Hypothalamus (tissue), 51 donors: Measurements from ENCODE around the gene LRCH4.
"Not testable (repeated sequence)": the region's sequence is repeated elsewhere in the genome, so short reads cannot be mapped to it uniquely, and the experiment has no call there.

Experiments
- DNase-seq, 51 donors: peaks; one replicate each; lab custom pipeline; 2025; lab: John Stamatoyannopoulos, UW

The LRCH4 gene

DNA sequence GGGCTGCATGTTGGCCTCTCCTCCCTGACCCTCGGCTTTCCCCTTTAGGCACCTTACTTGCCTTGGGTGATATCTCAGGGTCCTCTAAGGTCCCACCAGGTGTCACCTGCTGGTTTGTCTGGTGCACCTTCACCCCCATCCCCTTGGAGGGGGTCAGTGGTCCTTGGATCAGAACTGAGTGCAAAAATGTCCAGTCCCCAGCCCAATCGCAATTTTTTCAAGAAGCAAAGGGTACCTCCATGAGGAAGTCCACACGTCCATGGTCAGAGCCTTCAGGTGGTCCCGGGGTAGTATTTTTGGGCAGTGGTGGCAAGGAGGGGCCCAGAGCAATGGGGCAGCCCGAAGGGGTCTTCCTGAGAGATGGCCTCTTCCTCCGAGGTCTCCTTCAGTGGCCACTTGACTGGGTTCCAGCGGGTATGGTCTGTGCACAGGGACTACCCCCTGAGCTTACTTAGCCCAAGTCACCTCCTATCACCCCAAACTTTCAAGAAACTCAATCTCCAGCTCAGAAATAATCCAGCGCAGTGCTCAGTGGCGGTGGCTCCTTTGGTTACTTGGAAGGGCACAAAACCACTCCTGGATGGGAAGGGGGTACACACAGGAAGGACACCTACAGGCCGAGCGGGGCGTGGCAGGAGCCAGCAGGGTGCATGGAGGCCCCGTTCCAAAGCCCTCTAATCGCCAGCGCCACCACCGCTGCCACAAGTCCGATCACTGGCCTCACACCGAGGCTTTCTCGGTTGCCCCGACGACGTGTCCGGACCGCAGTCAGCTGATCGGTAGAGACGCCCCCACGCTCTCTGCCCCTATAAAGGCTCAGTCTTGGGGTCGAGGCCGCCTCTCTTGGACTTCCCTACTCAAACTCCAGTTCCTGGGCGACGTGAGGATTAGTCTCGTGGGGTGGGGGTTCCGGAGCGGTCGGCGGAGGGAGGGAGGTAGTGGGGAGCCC is 16.8 kb downstream of the LRCH4 start:
- peak in 43 of 51 donors; percentile 30 to 85 (median 65) for DNase-seq

- peak in 1 of 51 donors; percentile 3 for DNase-seq
Observed at GRCh38 chr7:100568176-100568895, 17.6 kb downstream of the LRCH4 start.

GRCh38 chr7:100567751-100568175 is 18.2 kb downstream of the LRCH4 start:
- no peak for DNase-seq

DNA sequence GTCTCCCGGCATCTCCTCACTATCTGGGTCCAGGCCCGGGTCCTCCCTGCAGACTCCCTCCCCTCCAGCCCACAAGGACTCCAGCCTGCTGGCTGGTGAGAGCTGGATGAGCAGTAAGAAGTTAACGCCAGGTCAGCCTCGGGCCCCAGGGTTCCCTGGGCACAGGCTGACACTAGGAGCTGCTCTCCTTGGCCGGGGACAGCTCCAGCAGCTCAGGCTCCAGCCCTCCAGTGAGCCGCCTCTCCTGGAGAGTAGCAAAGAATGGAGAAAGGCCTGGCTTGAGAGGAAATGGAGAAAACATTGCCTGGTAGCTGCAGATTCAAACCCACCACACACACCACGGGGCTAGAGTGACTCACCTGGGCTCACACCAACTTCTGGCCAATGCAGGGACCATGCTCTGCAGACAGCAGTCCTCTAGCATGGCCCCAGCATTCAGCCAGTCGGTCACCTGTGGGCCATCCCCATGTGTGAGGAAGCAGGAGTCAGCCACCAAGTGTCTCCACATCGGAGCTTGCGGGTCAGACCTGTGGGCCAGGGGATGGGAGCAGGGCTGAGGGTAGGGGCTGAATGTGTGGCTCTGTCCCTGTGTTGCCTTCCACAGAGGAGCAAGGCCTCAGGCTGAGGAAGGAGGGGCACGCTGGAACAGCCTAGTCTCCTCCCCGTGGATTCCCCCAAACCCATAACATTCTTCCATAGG is 18.7 kb downstream of the LRCH4 start:
- DNase-seq: peak in 1 of 51 donors; percentile 14

DNA sequence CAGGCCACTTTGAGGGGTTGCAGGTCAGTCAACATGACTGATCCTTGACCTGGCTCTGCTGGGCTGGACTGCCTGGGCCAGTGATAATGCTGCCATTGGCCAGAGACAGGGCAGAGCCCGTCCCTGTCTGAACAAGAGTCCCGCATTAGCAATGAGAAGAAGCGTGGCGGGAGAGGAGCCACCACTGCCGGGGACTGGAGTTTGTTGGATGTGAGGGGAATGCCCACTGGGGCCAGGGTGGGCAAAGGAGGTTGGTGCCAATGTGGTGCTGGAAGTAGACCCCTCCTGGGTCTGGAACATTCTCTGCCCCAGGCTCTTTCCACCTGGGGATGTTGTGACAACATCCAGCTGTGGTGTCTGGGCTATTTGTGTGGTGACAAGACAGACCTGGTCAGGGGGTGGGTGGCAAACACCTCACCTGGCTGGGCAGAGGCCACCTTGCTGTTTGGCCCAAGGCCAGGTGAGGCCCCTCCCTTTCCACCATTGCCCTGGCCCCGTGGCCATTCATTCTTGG is 19.9 kb downstream of the LRCH4 start:
- no peak for DNase-seq

DNA sequence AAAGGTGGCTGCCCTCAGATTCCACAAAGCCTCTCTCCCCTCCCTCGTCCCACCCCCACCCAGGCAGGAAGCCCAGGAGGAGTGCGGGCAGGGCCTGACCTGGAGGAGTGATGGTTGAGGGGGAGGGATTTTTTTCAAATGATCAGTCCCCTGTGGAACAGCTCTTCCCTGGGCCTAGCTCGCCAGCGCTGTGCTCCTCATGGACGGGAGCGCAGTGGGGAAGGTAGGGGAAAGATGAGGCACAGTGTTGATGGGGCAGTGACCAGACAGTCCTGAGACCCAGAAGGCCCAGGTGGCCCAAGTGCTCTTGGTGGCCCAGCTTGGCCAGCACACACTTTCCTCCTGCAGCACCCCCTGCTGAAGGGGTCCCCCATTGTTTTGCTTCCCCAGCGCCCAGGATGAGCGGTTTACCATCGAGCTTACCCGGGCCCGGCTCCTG is 20.8 kb downstream of the LRCH4 start:
- no peak for DNase-seq

DNA sequence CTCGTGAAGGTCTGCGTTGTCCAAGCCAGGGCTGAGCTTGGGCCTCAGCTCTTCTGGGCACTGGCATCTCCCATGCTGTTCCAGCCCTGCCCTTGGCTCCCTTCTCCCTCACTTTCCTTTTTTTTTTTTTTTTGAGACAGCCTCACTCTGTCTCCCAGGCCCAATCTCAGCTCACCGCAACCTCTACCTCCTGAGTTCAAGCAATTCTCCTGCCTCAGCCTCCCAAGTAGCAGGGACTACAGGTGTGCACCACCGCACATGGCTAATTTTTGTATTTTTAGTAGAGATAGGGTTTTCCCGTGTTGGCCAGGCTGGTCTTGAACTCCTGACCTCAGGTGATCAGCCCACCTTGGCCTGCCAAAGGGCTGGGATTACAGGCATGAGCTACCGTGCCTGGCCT is 21.5 kb downstream of the LRCH4 start:
- not testable (repeated sequence) for DNase-seq

GRCh38 chr7:100563809-100564400 is 22.0 kb downstream of the LRCH4 start:
- peak in 44 of 51 donors; percentile 15 to 82 (median 46) for DNase-seq

DNA sequence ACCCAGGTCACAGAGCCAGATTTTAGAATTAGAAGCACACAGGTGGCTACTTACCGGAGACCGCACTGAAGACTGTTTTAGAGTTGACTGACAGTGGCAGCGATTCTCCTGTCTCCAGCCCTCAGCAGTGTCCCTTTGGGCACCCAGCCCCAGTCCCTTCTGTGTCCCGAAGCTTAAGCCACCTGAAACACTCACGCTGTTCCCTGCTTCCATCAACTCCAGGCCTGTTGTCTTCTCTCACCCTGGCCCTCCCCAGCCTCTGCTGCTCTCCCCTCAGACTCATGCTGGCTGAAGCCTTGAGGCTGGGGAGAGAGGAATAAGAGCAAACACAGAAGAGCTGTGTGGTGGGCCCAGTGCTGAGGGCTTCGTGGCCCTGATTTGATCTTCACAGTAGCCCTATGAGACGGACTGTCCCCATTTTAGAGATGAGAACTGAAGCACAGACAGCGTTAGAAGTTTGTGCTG is 22.8 kb downstream of the LRCH4 start:
- DNase-seq: no peak

DNA sequence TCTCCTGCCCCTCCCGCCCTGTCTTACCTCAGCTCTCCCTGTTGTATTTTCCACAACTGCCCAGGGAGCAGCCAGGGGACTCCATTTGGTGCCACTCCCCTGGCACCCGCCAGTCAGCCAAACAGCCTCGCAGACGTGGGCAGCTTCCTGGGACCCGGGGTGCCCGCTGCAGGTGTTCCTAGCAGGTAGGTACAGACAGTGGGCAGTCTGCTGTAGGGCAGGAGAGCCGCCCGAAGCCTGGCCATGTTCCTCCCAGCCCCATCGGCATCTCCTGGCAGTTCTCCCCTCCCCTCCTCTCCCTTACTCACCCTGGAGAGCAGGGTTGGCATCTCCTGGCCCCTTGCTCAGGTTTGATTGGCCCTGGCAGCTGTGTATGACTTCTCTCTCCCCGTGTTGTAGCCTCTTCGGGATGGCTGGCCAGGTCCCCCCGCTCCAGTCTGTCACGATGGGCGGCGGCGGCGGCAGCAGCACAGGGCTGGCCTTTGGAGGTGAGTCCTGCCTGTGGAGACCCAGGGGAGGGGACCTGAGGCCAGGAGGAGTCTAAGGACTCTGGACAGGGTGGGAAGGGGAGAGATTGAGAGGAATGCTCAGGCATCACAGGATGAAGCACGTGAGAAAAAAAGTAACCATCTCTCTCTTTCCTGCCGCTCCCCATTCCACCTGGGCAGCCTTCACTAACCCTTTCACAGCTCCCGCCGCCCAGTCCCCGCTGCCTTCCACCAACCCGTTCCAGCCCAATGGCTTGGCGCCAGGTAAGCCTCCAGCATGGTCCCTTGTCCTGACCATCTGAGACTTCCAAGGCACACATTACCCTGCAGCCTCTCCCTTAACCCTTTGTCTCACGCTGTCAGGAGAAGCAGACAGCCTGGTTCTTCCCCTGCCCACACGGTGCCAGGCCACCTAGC is 23.5 kb downstream of the LRCH4 start:
- DNase-seq: no peak

- DNase-seq: no peak
Observed at GRCh38 chr7:100561491-100562194, 24.3 kb downstream of the LRCH4 start.

DNA sequence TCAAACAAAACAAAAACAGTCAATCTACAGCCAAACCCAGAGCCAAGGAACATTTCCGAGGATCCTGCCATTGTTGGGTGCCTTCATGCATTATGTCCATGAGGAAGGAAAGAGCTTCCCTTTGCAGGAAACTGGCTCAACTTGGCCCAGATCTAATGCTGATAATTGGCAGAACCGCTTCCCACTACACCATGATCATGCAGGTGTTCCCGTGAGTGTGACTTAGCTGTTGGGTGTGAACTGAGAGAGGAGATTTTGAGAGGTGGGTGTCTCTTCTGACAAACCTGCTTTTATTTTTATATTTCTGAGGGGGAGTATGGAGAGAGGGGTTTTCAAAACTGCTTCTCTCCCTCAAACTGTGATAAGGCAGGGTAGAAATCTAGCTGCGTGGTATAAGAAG is 26.8 kb downstream of the LRCH4 start:
- no peak for DNase-seq

- no peak for DNase-seq
Observed at GRCh38 chr7:100556541-100556940, 29.4 kb downstream of the LRCH4 start.

DNA sequence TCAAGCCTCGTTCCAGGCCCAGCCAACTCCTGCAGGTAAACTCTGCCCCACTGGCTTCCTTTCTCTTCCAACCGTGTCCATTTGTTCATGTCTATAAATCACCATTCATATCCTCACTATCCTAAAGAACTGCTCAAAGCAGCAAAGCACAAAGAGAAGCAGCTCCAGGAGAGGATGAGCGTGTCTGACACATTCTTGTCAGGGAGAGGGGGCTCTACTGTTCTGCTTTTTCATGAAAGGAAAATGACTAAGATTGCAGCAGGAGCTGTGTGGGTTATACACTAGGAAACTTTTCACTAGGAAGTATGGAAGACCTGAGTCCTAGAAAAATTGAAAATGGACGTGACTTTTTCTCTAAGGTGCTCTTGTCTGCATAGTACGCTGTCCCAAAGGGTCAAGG is 30.2 kb downstream of the LRCH4 start:
- no peak for DNase-seq

- DNase-seq: no peak
Observed at GRCh38 chr7:100553032-100553431, 32.9 kb downstream of the LRCH4 start.

DNA sequence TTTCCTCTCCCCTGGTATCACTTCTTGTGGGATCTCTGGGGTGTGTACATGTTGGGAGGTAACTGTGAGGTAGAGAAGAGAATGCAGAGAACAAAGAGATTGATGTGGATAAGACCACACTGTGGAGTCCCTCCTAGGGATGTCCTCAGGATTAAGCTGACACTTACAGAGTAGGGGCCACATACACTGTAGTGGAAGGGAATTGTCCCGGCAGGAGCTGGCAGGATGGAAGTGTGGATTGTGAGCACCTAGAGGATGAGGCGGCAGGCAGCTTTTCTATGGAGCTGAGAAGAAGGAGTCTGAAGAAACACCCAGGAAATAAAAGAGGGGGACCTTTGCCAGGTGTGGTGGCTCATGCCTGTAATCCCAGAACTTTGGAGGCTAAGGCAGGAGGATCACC is 33.4 kb downstream of the LRCH4 start:
- no peak for DNase-seq

- not testable (repeated sequence) for DNase-seq
Observed at GRCh38 chr7:100548446-100548845, 37.5 kb downstream of the LRCH4 start.

DNA sequence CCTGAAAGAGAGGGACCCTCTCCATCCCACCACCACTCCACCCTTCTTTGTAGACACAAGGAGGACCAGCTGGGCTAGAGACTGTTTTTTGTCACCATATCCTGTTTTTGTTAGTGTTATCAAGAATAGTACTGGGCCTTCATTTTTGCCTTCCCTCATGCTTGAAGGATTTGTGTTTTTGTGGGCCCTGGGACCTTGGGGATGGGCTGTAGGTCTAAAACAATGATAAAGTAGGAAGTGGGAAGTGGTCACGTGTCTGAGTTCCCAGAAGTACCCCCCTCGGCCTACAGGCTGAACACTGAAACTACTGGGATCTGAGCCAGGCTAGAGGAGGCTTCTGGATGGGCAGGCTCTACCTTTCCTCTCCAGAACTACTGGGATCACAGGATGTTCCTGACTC is 38.1 kb downstream of the LRCH4 start:
- peak in 4 of 51 donors; percentile 8 to 24 (median 16) for DNase-seq
